Uterus (tissue), 2 donors: ENCODE measurements around the gene KRTAP29-1.

Experiments
- POLR2A ChIP-seq, 2 donors: fragments of 450-650 bp; IDR thresholded peaks; one replicate each; pipeline ENCODE4 v1.6.1; 2016; ENCODE audit warnings: antibody characterized with exemption in 2 of 2, mild to moderate bottlenecking in 1 of 2, moderate library complexity in 1 of 2
- TF ChIP-seq, protein P1 (sequence below), 4 experiments: fragments of 200-600 bp in 2 of 4; fragments of 450-650 bp in 2 of 4; sonication (generic) in 2 of 4; IDR thresholded peaks; one replicate each; pipeline ENCODE4 v1.5.1; 2016 to 2019; ENCODE audit warnings: antibody characterized with exemption in 4 of 4, mild to moderate bottlenecking in 2 of 4, moderate library complexity in 1 of 4

DNA sequence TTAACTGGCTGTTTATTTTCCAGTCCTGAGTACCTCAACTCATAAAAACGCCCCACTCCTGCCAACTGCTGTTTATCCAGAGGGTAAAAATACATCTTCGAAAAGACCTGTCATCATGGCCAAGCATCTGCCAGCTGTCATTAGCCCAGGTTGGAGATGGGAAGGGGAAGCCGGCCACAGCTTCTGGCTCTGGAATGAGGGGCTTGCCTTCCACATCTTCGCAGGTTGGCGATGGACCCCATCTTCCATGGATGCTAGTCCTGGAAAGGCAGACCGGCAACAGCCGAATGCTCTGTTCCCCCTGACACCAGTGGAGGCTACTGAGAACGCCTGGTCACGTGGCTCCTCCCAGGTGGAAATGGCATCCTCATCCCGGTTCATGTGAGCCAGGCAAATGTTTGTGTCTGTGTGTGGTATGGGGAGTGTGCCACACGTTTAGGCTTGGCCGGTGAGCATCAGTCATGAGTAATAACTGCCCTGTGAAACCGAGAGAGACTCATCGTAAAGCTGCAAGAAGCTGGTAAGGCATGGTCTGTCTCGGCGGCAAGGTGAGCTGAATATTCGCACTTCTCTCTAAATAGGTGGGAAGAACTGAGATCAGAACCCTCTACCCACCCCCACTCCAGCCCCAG is 13.3 kb upstream of the KRTAP29-1 start:
- TF ChIP-seq, protein P1, sequence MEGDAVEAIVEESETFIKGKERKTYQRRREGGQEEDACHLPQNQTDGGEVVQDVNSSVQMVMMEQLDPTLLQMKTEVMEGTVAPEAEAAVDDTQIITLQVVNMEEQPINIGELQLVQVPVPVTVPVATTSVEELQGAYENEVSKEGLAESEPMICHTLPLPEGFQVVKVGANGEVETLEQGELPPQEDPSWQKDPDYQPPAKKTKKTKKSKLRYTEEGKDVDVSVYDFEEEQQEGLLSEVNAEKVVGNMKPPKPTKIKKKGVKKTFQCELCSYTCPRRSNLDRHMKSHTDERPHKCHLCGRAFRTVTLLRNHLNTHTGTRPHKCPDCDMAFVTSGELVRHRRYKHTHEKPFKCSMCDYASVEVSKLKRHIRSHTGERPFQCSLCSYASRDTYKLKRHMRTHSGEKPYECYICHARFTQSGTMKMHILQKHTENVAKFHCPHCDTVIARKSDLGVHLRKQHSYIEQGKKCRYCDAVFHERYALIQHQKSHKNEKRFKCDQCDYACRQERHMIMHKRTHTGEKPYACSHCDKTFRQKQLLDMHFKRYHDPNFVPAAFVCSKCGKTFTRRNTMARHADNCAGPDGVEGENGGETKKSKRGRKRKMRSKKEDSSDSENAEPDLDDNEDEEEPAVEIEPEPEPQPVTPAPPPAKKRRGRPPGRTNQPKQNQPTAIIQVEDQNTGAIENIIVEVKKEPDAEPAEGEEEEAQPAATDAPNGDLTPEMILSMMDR (IDR thresholded peaks at IDR 0.05) = no peak
- TF ChIP-seq POLR2A (IDR thresholded peaks at IDR 0.05) = no peak
